Peyer's patch (tissue), 4 donors: Measurements from ENCODE around the gene SKAP1.
"Not testable (repeated sequence)": the region's sequence is repeated elsewhere in the genome, so short reads cannot be mapped to it uniquely, and the experiment has no call there.

Source experiments
- CTCF ChIP-seq, 6 experiments: fragments of 450-650 bp in 4 of 6; fragments of 200-600 bp in 2 of 6; sonication (generic) in 1 of 6; IDR thresholded peaks; one replicate each; pipeline ENCODE4 v1.5.1; 2017 to 2019; ENCODE audit warnings: antibody characterized with exemption in 6 of 6, mild to moderate bottlenecking in 3 of 6, moderate library complexity in 1 of 6
- POLR2A ChIP-seq, 2 donors: fragments of 450-650 bp; IDR thresholded peaks; one replicate each; pipeline ENCODE4 v1.5.1; 2017; ENCODE audit warnings: antibody characterized with exemption in 2 of 2, mild to moderate bottlenecking in 2 of 2, moderate library complexity in 2 of 2

DNA sequence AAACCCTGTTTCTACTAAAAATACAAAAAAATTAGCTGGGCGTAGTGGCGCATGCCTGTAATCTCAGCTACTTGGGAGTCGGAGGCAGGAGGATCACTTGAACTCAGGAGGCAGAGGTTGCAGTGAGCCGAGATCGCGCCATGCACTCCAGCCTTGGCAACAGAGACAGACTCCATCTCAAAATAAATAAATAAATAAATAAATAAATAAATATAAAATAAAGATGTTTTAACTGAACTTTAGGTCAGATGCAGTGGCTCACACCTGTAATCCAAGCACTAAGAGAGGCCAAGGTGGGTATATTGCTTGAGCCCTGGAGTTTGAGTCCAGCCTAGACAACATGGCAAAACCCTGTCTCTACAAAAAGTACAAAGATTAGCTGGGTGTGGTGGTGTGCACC lies 61.0 kb downstream of the SKAP1 start:
- not testable (repeated sequence) for TF ChIP-seq POLR2A, CTCF (IDR thresholded peaks at IDR 0.05)
